NCI-H1417 treated with DMSO at 0.1 percent for 48 hours (cell line): ENCODE results near the gene HGFAC.

ENCODE experiments used
- DNase-seq: peaks from one replicate; lab custom pipeline; 2025; lab: John Stamatoyannopoulos, UW

Gene HGFAC

GRCh38 chr4:3486541-3487540 is 45.1 kb downstream of the HGFAC start:
- no peak for DNase-seq

GRCh38 chr4:3487861-3488260 is 46.1 kb downstream of the HGFAC start:
- no peak for DNase-seq

- DNase-seq = no peak
Measured at GRCh38 chr4:3488820-3489219, 47.1 kb downstream of the HGFAC start.

- DNase-seq = no peak
Measured at GRCh38 chr4:3489451-3489962, 47.7 kb downstream of the HGFAC start.

- no peak for DNase-seq
Measured at GRCh38 chr4:3491681-3492405, 50.1 kb downstream of the HGFAC start.

- DNase-seq = no peak
Measured at GRCh38 chr4:3492741-3493719, 51.3 kb downstream of the HGFAC start.

GRCh38 chr4:3493720-3494461 is 52.1 kb downstream of the HGFAC start:
- no peak for DNase-seq

- no peak for DNase-seq
Measured at GRCh38 chr4:3494462-3494871, 52.7 kb downstream of the HGFAC start.

- DNase-seq = no peak
Measured at GRCh38 chr4:3495204-3495975, 53.6 kb downstream of the HGFAC start.

- DNase-seq = no peak
Measured at GRCh38 chr4:3496021-3496420, 54.3 kb downstream of the HGFAC start.

- DNase-seq = no peak
Measured at GRCh38 chr4:3497095-3497494, 55.3 kb downstream of the HGFAC start.

GRCh38 chr4:3497523-3498389 is 56.0 kb downstream of the HGFAC start:
- DNase-seq = no peak

- DNase-seq = no peak
Measured at GRCh38 chr4:3498407-3498806, 56.6 kb downstream of the HGFAC start.
